HAP-1 (cell line): ENCODE measurements around the gene THRAP3.
"Not testable (repeated sequence)": the region's sequence is repeated elsewhere in the genome, so short reads cannot be mapped to it uniquely, and the experiment has no call there.

Experiments used
- DNase-seq, 2 experiments: peaks; one replicate each; pipeline ENCODE4 v3.0.0-alpha.2; 2016 to 2020; ENCODE audit warnings: low spot score in 2 of 2
- H3K27me3 ChIP-seq: fragments of 250-450 bp; sonication (Bioruptor Pico); 2 replicates; pipeline ENCODE4 v1.5.1; 2020; ENCODE audit warnings: low read depth, mild to moderate bottlenecking, moderate library complexity
- H3K36me3 ChIP-seq: fragments of 250-450 bp; sonication (Bioruptor Pico); replicated peaks from 2 replicates; pipeline ENCODE4 v1.5.1; 2020; ENCODE audit warnings: mild to moderate bottlenecking
- H3K4me1 ChIP-seq: fragments of 250-450 bp; sonication (Bioruptor Pico); 2 replicates; pipeline ENCODE4 v1.5.1; 2020; ENCODE audit warnings: mild to moderate bottlenecking
- H3K4me3 ChIP-seq: fragments of 250-450 bp; sonication (Bioruptor Pico); 2 replicates; pipeline ENCODE4 v1.5.1; 2020; ENCODE audit warnings: mild to moderate bottlenecking, moderate library complexity
- H3K9me3 ChIP-seq: fragments of 250-450 bp; sonication (Bioruptor Pico); 2 replicates; pipeline ENCODE4 v1.5.1; 2020; ENCODE audit warnings: mild to moderate bottlenecking, moderate library complexity
- in situ Hi-C: fragments of 300-500 bp; cut with MboI; formaldehyde crosslinking; loops from 3 replicates; pipeline ENCODE4 v1.14.3; 2020; ENCODE audit warnings: low sequenced_read_pairs, inconsistent platforms, mixed read lengths

The THRAP3 gene

GRCh38 chr1:36222481-36223380, 1.5 kb upstream of the THRAP3 start:
- Histone ChIP-seq H3K36me3 (peaks cover 22% of the 10 kb centered on the region), H3K4me3 (peak overlapping the region; percentile 77), H3K9me3 (no peaks in the 10 kb centered on the region), H3K4me1 (peaks cover 12% of the 10 kb centered on the region), H3K27me3 (no peaks in the 10 kb centered on the region)
- in situ Hi-C loops = no loop called here
- no peak for DNase-seq

GRCh38 chr1:36223381-36223995, 755 bp upstream of the THRAP3 start:
- Histone ChIP-seq H3K4me1 (peaks cover 12% of the 10 kb centered on the region), H3K4me3 (peak overlapping the region; percentile 77), H3K9me3 (no peaks in the 10 kb centered on the region), H3K27me3 (no peaks in the 10 kb centered on the region), H3K36me3 (peaks cover 25% of the 10 kb centered on the region)
- DNase-seq = peak; percentile 32 to 65
- in situ Hi-C loops = no loop called here

GRCh38 chr1:36224537-36225282, 467 bp downstream of the THRAP3 start:
- DNase-seq = peak; percentile 73 to 87

GRCh38 chr1:36225283-36225899, 1.1 kb downstream of the THRAP3 start:
- Histone ChIP-seq H3K27me3 (no peaks in the 10 kb centered on the region), H3K4me3 (peak overlapping the region; percentile 77), H3K9me3 (no peaks in the 10 kb centered on the region), H3K4me1 (peaks cover 12% of the 10 kb centered on the region), H3K36me3 (peaks cover 32% of the 10 kb centered on the region)
- in situ Hi-C loops = no loop called here
- DNase-seq = no peak

More at GRCh38 chr1:36224537-36225282, 467 bp downstream of the THRAP3 start:
- peak overlapping the region; percentile 77 for H3K4me3 ChIP-seq
- peaks cover 12% of the 10 kb centered on the region for H3K4me1 ChIP-seq
- in situ Hi-C loops = no loop called here
- peaks cover 31% of the 10 kb centered on the region for H3K36me3 ChIP-seq
- no peaks in the 10 kb centered on the region for H3K9me3 ChIP-seq
- no peaks in the 10 kb centered on the region for H3K27me3 ChIP-seq

- H3K9me3 ChIP-seq, H3K4me1 ChIP-seq, H3K4me3 ChIP-seq, H3K27me3 ChIP-seq, in situ Hi-C loops, DNase-seq: not testable (repeated sequence)
- H3K36me3 ChIP-seq = peaks cover 57% of the 10 kb centered on the region
Observed at GRCh38 chr1:36230279-36230678, 6.0 kb downstream of the THRAP3 start.

GRCh38 chr1:36231191-36231590, 6.9 kb downstream of the THRAP3 start:
- Histone ChIP-seq H3K36me3 (peaks cover 56% of the 10 kb centered on the region), H3K9me3 (no peaks in the 10 kb centered on the region), H3K27me3 (no peaks in the 10 kb centered on the region), H3K4me1 (peaks cover 12% of the 10 kb centered on the region), H3K4me3 (no peak overlapping the region)
- in situ Hi-C loops = no loop called here
- no peak for DNase-seq

GRCh38 chr1:36232212-36233095, 8.2 kb downstream of the THRAP3 start:
- no peaks in the 10 kb centered on the region for H3K9me3 ChIP-seq

GRCh38 chr1:36236302-36236701, 12.1 kb downstream of the THRAP3 start:
- Histone ChIP-seq H3K4me1 (peaks cover 10% of the 10 kb centered on the region), H3K9me3 (no peaks in the 10 kb centered on the region), H3K36me3 (peaks cover 54% of the 10 kb centered on the region), H3K4me3 (no peak overlapping the region), H3K27me3 (no peaks in the 10 kb centered on the region)
- no peak for DNase-seq
- in situ Hi-C loops = no loop called here

More at GRCh38 chr1:36232212-36233095, 8.2 kb downstream of the THRAP3 start:
- H3K36me3 ChIP-seq = peaks cover 51% of the 10 kb centered on the region
- H3K27me3 ChIP-seq = no peaks in the 10 kb centered on the region
- DNase-seq = no peak
- peaks cover 10% of the 10 kb centered on the region for H3K4me1 ChIP-seq
- H3K4me3 ChIP-seq = no peak overlapping the region
- in situ Hi-C loops = no loop called here

- Histone ChIP-seq H3K4me3 (no peak overlapping the region), H3K4me1 (peaks cover 16% of the 10 kb centered on the region), H3K9me3 (no peaks in the 10 kb centered on the region), H3K36me3 (peaks cover 53% of the 10 kb centered on the region), H3K27me3 (no peaks in the 10 kb centered on the region)
- no peak for DNase-seq
- in situ Hi-C loops = no loop called here
Observed at GRCh38 chr1:36238433-36238832, 14.2 kb downstream of the THRAP3 start.

GRCh38 chr1:36239941-36240637, 15.8 kb downstream of the THRAP3 start:
- Histone ChIP-seq H3K36me3 (peaks cover 47% of the 10 kb centered on the region), H3K4me1 (peaks cover 16% of the 10 kb centered on the region), H3K9me3 (no peaks in the 10 kb centered on the region), H3K4me3 (no peak overlapping the region), H3K27me3 (no peaks in the 10 kb centered on the region)
- DNase-seq = no peak
- in situ Hi-C loops = no loop called here

GRCh38 chr1:36247538-36247937, 23.3 kb downstream of the THRAP3 start:
- Histone ChIP-seq H3K9me3 (no peaks in the 10 kb centered on the region), H3K4me1 (peaks cover 9% of the 10 kb centered on the region), H3K27me3 (no peaks in the 10 kb centered on the region), H3K36me3 (peaks cover 10% of the 10 kb centered on the region), H3K4me3 (no peak overlapping the region)
- no peak for DNase-seq
- in situ Hi-C loops = no loop called here

GRCh38 chr1:36248250-36248894, 24.1 kb downstream of the THRAP3 start:
- Histone ChIP-seq H3K27me3 (no peaks in the 10 kb centered on the region), H3K36me3 (peaks cover 10% of the 10 kb centered on the region), H3K9me3 (no peaks in the 10 kb centered on the region), H3K4me1 (peaks cover 7% of the 10 kb centered on the region), H3K4me3 (no peak overlapping the region)
- in situ Hi-C loops = no loop called here
- DNase-seq = no peak
